CD8-positive, alpha-beta memory T cell (primary cell): ENCODE measurements around the gene C5. TPM values are rescaled to one million over a fixed set of nuclear protein-coding genes. Genes with fewer than 3 reads are reported as not detected.

Source experiments
- CTCF ChIA-PET: fragments of 350-600 bp; sonication (Branson Sonifier 250); formaldehyde crosslinking; loops from one replicate; lab custom pipeline; 2021; ENCODE audit warnings: antibody characterized with exemption; lab: Charles Lee
- POLR2A ChIA-PET: fragments of 350-600 bp; sonication (Branson Sonifier 250); formaldehyde crosslinking; loops from one replicate; lab custom pipeline; 2021; ENCODE audit warnings: antibody characterized with exemption; lab: Charles Lee
- DNase-seq, 5 donors: peaks; one replicate each; pipeline versions ENCODE4 v3.0.0 to v3.0.0-alpha.2; 2020 to 2022; ENCODE audit warnings: mixed read lengths in 1 of 5
- H3K27ac ChIP-seq: one replicate; pipeline ENCODE4 v1.7.0; 2013; ENCODE audit warnings: low read depth, mild to moderate bottlenecking, low read length, moderate library complexity
- H3K27me3 ChIP-seq: 2 replicates; pipeline ENCODE4 v1.7.0; 2013; ENCODE audit warnings: low read length, mild to moderate bottlenecking; ENCODE audit not compliant: insufficient read depth, poor library complexity, severe bottlenecking
- H3K36me3 ChIP-seq: 2 replicates; pipeline ENCODE4 v1.7.0; 2013; ENCODE audit warnings: mild to moderate bottlenecking, low read length, moderate library complexity; ENCODE audit not compliant: insufficient read depth
- H3K4me1 ChIP-seq: 2 replicates; pipeline ENCODE4 v1.7.0; 2013; ENCODE audit warnings: mild to moderate bottlenecking, low read length, moderate library complexity; ENCODE audit not compliant: insufficient read depth
- H3K4me3 ChIP-seq: 2 replicates; pipeline ENCODE4 v1.7.0; 2013; ENCODE audit warnings: mild to moderate bottlenecking, low read length
- H3K9me3 ChIP-seq: 2 replicates; pipeline ENCODE4 v1.7.0; 2013; ENCODE audit warnings: mild to moderate bottlenecking, low read length
- H3K27ac Mint-ChIP-seq, 8 donors: one replicate each; pipeline ENCODE4 v1.8.0; 2020 to 2021; ENCODE audit warnings: mixed read lengths in 8 of 8, mild to moderate bottlenecking in 6 of 8, inconsistent platforms in 3 of 8, moderate library complexity in 3 of 8
- H3K27me3 Mint-ChIP-seq, 2 donors: one replicate each; pipeline ENCODE4 v1.8.0; 2020 to 2021; ENCODE audit warnings: mixed read lengths in 2 of 2, mild to moderate bottlenecking in 1 of 2, moderate library complexity in 1 of 2
- H3K36me3 Mint-ChIP-seq, 3 donors: one replicate each; pipeline ENCODE4 v1.8.0; 2020 to 2021; ENCODE audit warnings: mixed read lengths in 3 of 3, inconsistent platforms in 1 of 3, mild to moderate bottlenecking in 1 of 3
- H3K4me1 Mint-ChIP-seq, 3 donors: one replicate each; pipeline ENCODE4 v1.8.0; 2020 to 2021; ENCODE audit warnings: mixed read lengths in 3 of 3, inconsistent platforms in 1 of 3, mild to moderate bottlenecking in 1 of 3
- H3K4me3 Mint-ChIP-seq, 7 donors: one replicate each; pipeline ENCODE4 v1.8.0; 2020 to 2021; ENCODE audit warnings: mixed read lengths in 7 of 7, mild to moderate bottlenecking in 6 of 7, moderate library complexity in 4 of 7, inconsistent platforms in 2 of 7
- H3K9me3 Mint-ChIP-seq, 5 donors: one replicate each; pipeline ENCODE4 v1.8.0; 2020 to 2022; ENCODE audit warnings: mixed read lengths in 5 of 5, mild to moderate bottlenecking in 3 of 5, moderate library complexity in 2 of 5, inconsistent platforms in 1 of 5
- polyA plus RNA-seq: library from polyadenylated mRNA; unstranded; fragments of 300-500 nt; fragmentation: Illumina TruSeq; gene quantifications from one replicate; pipeline ENCODE4 v1.2.3, GENCODE V29; 2021
- total RNA-seq, 2 experiments: library from RNA; stranded (reverse); gene quantifications; one replicate each; pipeline ENCODE4 v1.2.3, GENCODE V29; 2021

Gene C5
- total and polyA plus RNA-seq, 3 experiments from 2014 or later: 1.1 to 1.3 TPM; not detected in 1

- no peaks in the 10 kb centered on the region for H3K27me3 ChIP-seq
- no peaks in the 10 kb centered on the region for H3K9me3 ChIP-seq
- H3K36me3 ChIP-seq: peaks cover 48% of the 10 kb centered on the region
- Mint-ChIP-seq H3K27ac (peak overlapping the region; percentile 89 to 100 (median 98)), H3K4me1 (peaks cover 80 to 98% (median 92%) of the 10 kb centered on the region in 3 donors), H3K27me3 (no peaks in the 10 kb centered on the region), H3K36me3 (peaks cover 43 to 91% (median 49%) of the 10 kb centered on the region in 3 donors), H3K9me3 (no peaks in the 10 kb centered on the region), H3K4me3 (peak overlapping the region; percentile 60 to 96 (median 96))
- H3K27ac ChIP-seq: no peak overlapping the region
- POLR2A ChIA-PET: interaction anchor here (1.6 to 5.1 kb wide), 7 partner anchors 8 to 45 kb away, joined by 7 to 36 read pairs (median 15); partner anchors contain the start of gene TRAF1
- peaks cover 96% of the 10 kb centered on the region for H3K4me1 ChIP-seq
- no peak overlapping the region for H3K4me3 ChIP-seq
- CTCF ChIA-PET: interaction anchor here (2.5 to 20.8 kb wide), 4 partner anchors 14 to 46 kb away, joined by 17 to 363 read pairs (median 20); partner anchors contain the start of gene PHF19
- DNase-seq: no peak
These were observed 131.9 kb downstream of the C5 start for GRCh38 chr9:120917929-120918762.

DNA sequence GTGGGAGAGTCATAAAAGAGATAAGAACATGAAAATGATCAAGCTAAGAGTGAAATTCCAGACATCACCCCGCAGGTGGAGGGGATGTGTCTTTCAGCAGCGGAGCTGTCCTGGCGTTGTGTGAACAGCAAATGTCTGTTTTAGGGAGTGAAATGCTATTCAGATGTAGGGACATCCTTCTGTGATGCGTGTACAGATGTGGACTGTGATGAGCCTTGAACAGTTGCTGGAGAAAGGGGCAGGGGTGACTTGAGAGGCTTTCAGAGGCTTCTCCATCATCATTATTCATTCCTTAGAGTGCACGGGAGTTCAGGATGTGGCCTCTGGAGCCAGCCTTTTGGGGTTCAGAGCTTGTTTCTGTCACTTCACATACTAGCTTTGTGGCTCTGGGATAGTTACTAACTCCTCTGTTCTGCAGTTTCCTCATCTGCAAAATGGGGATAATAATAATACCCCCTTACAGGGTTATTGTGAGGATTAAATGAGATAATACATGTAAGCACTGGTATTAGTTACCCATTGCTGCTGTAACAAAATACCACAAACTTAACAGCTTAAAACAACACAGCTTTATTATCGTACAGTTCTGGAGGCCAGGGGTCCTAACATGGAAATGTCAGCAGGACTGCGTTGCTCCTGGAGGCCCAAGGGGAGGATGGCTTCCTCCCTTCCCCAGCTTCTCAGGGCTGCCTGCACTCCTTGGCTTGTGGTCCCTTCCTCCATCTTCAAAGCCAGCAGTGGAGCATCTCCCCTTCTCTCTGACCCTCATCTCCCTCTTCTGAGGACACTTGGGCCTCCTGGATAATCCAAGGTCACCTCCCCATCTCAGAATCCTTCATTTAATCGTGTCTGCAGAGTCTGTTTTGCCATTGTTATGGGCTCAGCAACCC, 132.8 kb downstream of the C5 start:
- Mint-ChIP-seq H3K27me3 (no peaks in the 10 kb centered on the region), H3K4me3 (peak overlapping the region in 6 of 7 donors; percentile 29 to 88 (median 59)), H3K4me1 (peaks cover 77 to 98% (median 90%) of the 10 kb centered on the region in 3 donors), H3K27ac (peak overlapping the region; percentile 75 to 99 (median 90)), H3K36me3 (peaks cover 47 to 91% (median 51%) of the 10 kb centered on the region in 3 donors), H3K9me3 (no peaks in the 10 kb centered on the region)
- Histone ChIP-seq H3K9me3 (no peaks in the 10 kb centered on the region), H3K4me1 (peaks cover 87% of the 10 kb centered on the region), H3K27ac (no peak overlapping the region), H3K4me3 (no peak overlapping the region), H3K36me3 (peaks cover 51% of the 10 kb centered on the region), H3K27me3 (no peaks in the 10 kb centered on the region)
- no peak for DNase-seq
- ChIA-PET CTCF (interaction anchor here (1.0 to 6.6 kb wide), 10 partner anchors 8 to 64 kb away, joined by 3 to 46 read pairs (median 9); partner anchors contain the start of gene TRAF1), POLR2A (interaction anchor here (1.6 to 2.9 kb wide), 7 partner anchors 9 to 27 kb away, joined by 5 to 30 read pairs (median 11); partner anchors contain the start of gene TRAF1)

- H3K27me3 Mint-ChIP-seq: no peaks in the 10 kb centered on the region
- no peaks in the 10 kb centered on the region for H3K9me3 ChIP-seq
- H3K36me3 ChIP-seq: peaks cover 55% of the 10 kb centered on the region
- ChIA-PET CTCF (interaction anchor here (0.6 to 6.6 kb wide), 13 partner anchors 9 to 66 kb away, joined by 3 to 46 read pairs (median 5); partner anchors contain the start of gene TRAF1), POLR2A (interaction anchor here (1.0 to 2.9 kb wide), 11 partner anchors 9 to 44 kb away, joined by 4 to 30 read pairs (median 9); partner anchors contain the start of gene TRAF1)
- DNase-seq: no peak
- peak overlapping the region; percentile 1 to 99 (median 87) for H3K27ac Mint-ChIP-seq
- peaks cover 46 to 91% (median 50%) of the 10 kb centered on the region in 3 donors for H3K36me3 Mint-ChIP-seq
- H3K9me3 Mint-ChIP-seq: no peaks in the 10 kb centered on the region
- H3K27ac ChIP-seq: no peak overlapping the region
- no peak overlapping the region for H3K4me3 ChIP-seq
- no peaks in the 10 kb centered on the region for H3K27me3 ChIP-seq
- peak overlapping the region in 6 of 7 donors; percentile 47 to 88 (median 74) for H3K4me3 Mint-ChIP-seq
- peaks cover 75 to 98% (median 86%) of the 10 kb centered on the region in 3 donors for H3K4me1 Mint-ChIP-seq
- H3K4me1 ChIP-seq: peaks cover 82% of the 10 kb centered on the region
These were observed 133.5 kb downstream of the C5 start for GRCh38 chr9:120916588-120916987.

DNA sequence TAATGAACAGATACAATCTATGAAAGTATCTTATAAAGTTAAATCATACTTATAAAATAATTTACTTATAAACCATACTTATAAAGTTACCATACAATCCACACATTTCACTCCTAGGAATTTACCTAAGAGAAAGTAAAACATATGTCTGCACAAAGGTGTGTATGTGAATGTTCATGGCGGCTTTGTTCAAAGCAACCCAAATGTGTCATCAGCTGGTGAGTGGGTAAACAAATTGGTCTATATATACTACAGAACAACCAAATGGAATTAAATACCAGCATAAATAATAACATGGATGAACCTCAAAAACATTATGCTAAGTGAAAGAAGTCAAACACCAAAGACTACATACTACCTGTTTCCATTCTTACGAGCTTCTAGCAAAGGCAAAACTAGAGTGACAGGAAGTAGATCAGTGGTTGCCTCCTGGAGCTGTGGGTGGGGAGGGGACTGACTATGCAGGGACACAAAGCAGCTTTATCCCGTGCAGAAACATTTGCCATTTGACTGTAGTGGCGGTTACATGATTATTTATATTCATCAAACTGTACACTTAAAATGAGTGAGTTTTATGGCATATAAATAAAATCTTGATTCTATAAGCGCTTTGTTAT, 134.1 kb downstream of the C5 start:
- peak overlapping the region; percentile 78 to 99 (median 88) for H3K27ac Mint-ChIP-seq
- peaks cover 45 to 91% (median 48%) of the 10 kb centered on the region in 3 donors for H3K36me3 Mint-ChIP-seq
- no peaks in the 10 kb centered on the region for H3K27me3 Mint-ChIP-seq
- H3K27ac ChIP-seq: no peak overlapping the region
- ChIA-PET CTCF (interaction anchor here (0.6 to 6.6 kb wide), 12 partner anchors 10 to 66 kb away, joined by 3 to 46 read pairs (median 6); partner anchors contain the start of gene TRAF1), POLR2A (interaction anchor here (1.0 to 2.9 kb wide), 12 partner anchors 10 to 43 kb away, joined by 4 to 30 read pairs (median 8); partner anchors contain the start of gene TRAF1)
- no peaks in the 10 kb centered on the region for H3K9me3 Mint-ChIP-seq
- peaks cover 71 to 98% (median 85%) of the 10 kb centered on the region in 3 donors for H3K4me1 Mint-ChIP-seq
- H3K27me3 ChIP-seq: no peaks in the 10 kb centered on the region
- H3K36me3 ChIP-seq: peaks cover 61% of the 10 kb centered on the region
- H3K4me3 ChIP-seq: peak overlapping the region; percentile 26
- DNase-seq: peak in 1 of 5 donors; percentile 68
- no peaks in the 10 kb centered on the region for H3K9me3 ChIP-seq
- H3K4me3 Mint-ChIP-seq: peak overlapping the region; percentile 47 to 88 (median 75)
- peaks cover 82% of the 10 kb centered on the region for H3K4me1 ChIP-seq

DNA sequence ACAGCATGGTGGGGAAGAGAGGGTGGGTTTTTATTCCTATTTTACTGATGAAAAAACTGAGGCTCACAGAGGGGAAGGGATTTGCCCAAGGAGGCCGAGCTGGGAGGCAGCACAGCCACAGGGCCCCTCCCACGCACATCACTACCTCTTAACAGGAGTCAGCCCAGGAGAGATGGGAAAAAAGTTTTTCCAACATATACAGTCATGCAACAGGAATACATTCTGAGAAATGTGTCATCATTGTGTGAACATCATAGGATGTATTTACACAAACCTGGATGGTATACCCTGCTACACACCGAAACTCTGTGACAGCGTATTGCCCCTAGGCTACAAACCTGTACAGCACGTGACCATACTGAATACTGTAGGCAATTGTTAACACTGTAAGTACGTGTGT, 135.1 kb downstream of the C5 start:
- Mint-ChIP-seq H3K4me3 (no peak overlapping the region), H3K27ac (peak overlapping the region in 6 of 8 donors; percentile 43 to 99 (median 62)), H3K4me1 (peaks cover 71 to 98% (median 85%) of the 10 kb centered on the region in 3 donors), H3K36me3 (peaks cover 44 to 91% (median 46%) of the 10 kb centered on the region in 3 donors), H3K27me3 (no peaks in the 10 kb centered on the region), H3K9me3 (no peaks in the 10 kb centered on the region)
- H3K36me3 ChIP-seq: peaks cover 64% of the 10 kb centered on the region
- no peak for DNase-seq
- ChIA-PET POLR2A (interaction anchor here (0.9 to 2.9 kb wide), 6 partner anchors 10 to 22 kb away, joined by 3 to 23 read pairs (median 3); no protein-coding TSS in a partner anchor), CTCF (interaction anchor here (1.1 to 6.6 kb wide), 7 partner anchors 10 to 47 kb away, joined by 4 to 46 read pairs (median 12); partner anchors contain the start of gene TRAF1)
- no peaks in the 10 kb centered on the region for H3K9me3 ChIP-seq
- H3K27ac ChIP-seq: no peak overlapping the region
- no peaks in the 10 kb centered on the region for H3K27me3 ChIP-seq
- H3K4me1 ChIP-seq: peaks cover 82% of the 10 kb centered on the region
- H3K4me3 ChIP-seq: no peak overlapping the region

DNA sequence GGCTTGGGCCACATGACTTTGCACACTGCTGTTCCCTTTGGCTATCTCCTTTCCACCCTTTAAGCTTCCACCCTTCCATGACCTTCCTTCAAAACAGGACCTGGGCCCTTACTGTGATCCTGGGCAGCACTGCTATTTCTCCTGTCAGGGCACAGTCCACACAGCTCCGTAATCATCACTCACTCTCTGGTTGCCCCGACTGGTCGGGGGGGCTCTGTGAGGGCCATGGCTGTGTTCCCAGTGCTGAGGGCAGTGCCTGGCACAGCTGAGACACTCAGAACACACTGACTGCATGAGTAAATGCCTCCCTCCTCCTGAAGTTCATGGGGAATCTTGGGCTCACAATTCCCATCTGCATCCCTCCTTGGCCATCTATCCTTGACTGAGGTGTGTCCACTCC, 135.7 kb downstream of the C5 start:
- ChIA-PET CTCF (interaction anchor here (1.1 to 6.6 kb wide), 2 partner anchors 11 to 22 kb away, joined by 4 to 46 read pairs; partner anchors contain the start of gene TRAF1), POLR2A (interaction anchor here (0.9 to 2.0 kb wide), 6 partner anchors 10 to 22 kb away, joined by 3 to 5 read pairs (median 3); no protein-coding TSS in a partner anchor)
- no peaks in the 10 kb centered on the region for H3K9me3 ChIP-seq
- H3K36me3 ChIP-seq: peaks cover 69% of the 10 kb centered on the region
- no peak overlapping the region for H3K4me3 ChIP-seq
- no peak for DNase-seq
- peak overlapping the region in 7 of 8 donors; percentile 43 to 99 (median 63) for H3K27ac Mint-ChIP-seq
- no peaks in the 10 kb centered on the region for H3K27me3 Mint-ChIP-seq
- H3K36me3 Mint-ChIP-seq: peaks cover 39 to 92% (median 41%) of the 10 kb centered on the region in 3 donors
- no peaks in the 10 kb centered on the region for H3K27me3 ChIP-seq
- H3K27ac ChIP-seq: no peak overlapping the region
- no peaks in the 10 kb centered on the region for H3K9me3 Mint-ChIP-seq
- H3K4me1 ChIP-seq: peaks cover 82% of the 10 kb centered on the region
- H3K4me1 Mint-ChIP-seq: peaks cover 71 to 98% (median 85%) of the 10 kb centered on the region in 3 donors
- no peak overlapping the region for H3K4me3 Mint-ChIP-seq
